ENCODE measurements around the gene RXRA.

GRCh38 chr9:134408389-134408788 lies 82.1 kb downstream of the RXRA start:
- TF ChIP-seq CTCF (IDR thresholded peaks at IDR 0.05 in 8 of 11, conservative IDR thresholded peaks at IDR 0.05 in 3 of 11), result peak in 4 of 11 experiments; percentile 10 to 33 (median 24)
- no peak for TF ChIP-seq POLR2A (IDR thresholded peaks at IDR 0.05)
- TF ChIP-seq POLR2AphosphoS5 (IDR thresholded peaks at IDR 0.05), result peak; percentile 45 to 70 (median 49)

Data from spleen (tissue), 7 donors.